Measurements from ENCODE around the gene ATF6. TPM values are rescaled to one million over a fixed set of nuclear protein-coding genes. Genes with fewer than 3 reads are reported as not detected.

The ATF6 gene
- total and polyA plus RNA-seq, 2 of the 8 experiments (the other 6 are each of a cell fraction or from before 2014, with no cell fraction given) = 4.6 to 10.0 TPM

DNA sequence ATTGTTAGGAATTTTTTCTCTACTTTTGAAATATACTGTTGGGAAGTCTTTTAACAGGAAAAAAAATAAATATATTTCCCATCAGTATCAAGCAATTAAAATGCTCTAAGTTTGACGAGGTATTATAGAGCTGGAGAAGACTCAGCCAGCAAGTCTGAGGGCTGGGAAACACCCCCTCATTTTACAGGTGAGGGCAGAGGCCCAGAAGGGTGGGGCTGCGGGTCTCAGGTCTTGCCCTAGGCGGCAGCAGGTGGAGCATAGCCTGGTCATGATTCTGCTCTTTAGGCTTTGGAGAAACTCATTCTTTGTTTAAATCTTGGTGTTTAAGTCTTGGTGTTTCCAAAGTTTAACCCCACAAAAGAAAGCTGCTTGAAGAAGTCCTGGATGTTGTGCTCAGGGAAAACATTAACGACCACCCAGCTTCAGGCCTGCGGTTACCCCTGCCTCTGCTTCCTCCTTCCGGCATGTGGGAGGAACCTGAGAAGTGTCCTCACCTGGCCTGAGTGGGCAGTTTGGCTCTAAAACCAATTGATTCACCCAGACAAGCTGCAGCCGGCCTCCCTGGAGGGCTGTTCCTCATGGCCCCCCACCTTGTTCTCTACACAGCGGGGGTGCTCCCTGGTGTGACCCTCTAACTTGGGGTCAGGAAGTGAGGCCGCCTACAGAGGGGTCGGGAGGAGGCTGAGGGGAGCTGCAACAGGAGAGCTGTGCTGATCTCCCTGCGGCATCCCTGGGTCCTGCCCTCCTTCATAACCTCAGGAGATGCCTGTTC is 215.8 kb downstream of the ATF6 start (continued):
- TF ChIP-seq, protein P1, sequence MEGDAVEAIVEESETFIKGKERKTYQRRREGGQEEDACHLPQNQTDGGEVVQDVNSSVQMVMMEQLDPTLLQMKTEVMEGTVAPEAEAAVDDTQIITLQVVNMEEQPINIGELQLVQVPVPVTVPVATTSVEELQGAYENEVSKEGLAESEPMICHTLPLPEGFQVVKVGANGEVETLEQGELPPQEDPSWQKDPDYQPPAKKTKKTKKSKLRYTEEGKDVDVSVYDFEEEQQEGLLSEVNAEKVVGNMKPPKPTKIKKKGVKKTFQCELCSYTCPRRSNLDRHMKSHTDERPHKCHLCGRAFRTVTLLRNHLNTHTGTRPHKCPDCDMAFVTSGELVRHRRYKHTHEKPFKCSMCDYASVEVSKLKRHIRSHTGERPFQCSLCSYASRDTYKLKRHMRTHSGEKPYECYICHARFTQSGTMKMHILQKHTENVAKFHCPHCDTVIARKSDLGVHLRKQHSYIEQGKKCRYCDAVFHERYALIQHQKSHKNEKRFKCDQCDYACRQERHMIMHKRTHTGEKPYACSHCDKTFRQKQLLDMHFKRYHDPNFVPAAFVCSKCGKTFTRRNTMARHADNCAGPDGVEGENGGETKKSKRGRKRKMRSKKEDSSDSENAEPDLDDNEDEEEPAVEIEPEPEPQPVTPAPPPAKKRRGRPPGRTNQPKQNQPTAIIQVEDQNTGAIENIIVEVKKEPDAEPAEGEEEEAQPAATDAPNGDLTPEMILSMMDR (IDR thresholded peaks at IDR 0.05; ENCODE audit: control extremely low read depth in 1 of 3, insufficient read depth in 1 of 3, low read depth in 1 of 3, low read length in 3 of 3) = no peak
- TF ChIP-seq JUND (IDR thresholded peaks at IDR 0.05; ENCODE audit: low read length) = no peak
- TF ChIP-seq CBX5 (IDR thresholded peaks at IDR 0.05; ENCODE audit: low read depth, low read length) = no peak
- TF ChIP-seq POLR2AphosphoS5 (IDR thresholded peaks at IDR 0.05; ENCODE audit: low read depth, low read length) = no peak
- no peak for TF ChIP-seq BCL11A (IDR thresholded peaks at IDR 0.05; ENCODE audit: low read depth in 2 of 2, low read length in 2 of 2)
- TF ChIP-seq, protein P2, sequence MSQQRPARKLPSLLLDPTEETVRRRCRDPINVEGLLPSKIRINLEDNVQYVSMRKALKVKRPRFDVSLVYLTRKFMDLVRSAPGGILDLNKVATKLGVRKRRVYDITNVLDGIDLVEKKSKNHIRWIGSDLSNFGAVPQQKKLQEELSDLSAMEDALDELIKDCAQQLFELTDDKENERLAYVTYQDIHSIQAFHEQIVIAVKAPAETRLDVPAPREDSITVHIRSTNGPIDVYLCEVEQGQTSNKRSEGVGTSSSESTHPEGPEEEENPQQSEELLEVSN (IDR thresholded peaks at IDR 0.05) = no peak
- no peak for TF ChIP-seq RNF2 (IDR thresholded peaks at IDR 0.05; ENCODE audit: borderline replicate concordance, low read depth, low read length, missing control alignments, poor library complexity, severe bottlenecking)

Measured in H1 (cell line).